Breast epithelium (tissue), 4 donors: ENCODE results near the gene LDLRAD4. TPM values are rescaled to one million over a fixed set of nuclear protein-coding genes. Genes with fewer than 3 reads are reported as not detected.

Experiments used
- DNase-seq, 2 donors: peaks; one replicate each; pipeline ENCODE4 v3.0.0-alpha.2; 2019; ENCODE audit warnings: low spot score in 2 of 2
- H3K27ac ChIP-seq, 2 donors: fragments of 200-600 bp; sonication (generic) in 1 of 2; one replicate each; pipeline ENCODE4 v1.5.1; 2016 to 2019; ENCODE audit warnings: mild to moderate bottlenecking in 1 of 2
- H3K27me3 ChIP-seq, 2 donors: fragments of 200-600 bp; sonication (generic) in 1 of 2; one replicate each; pipeline versions ENCODE4 v1.5.1 to v1.6.0; 2017 to 2019; ENCODE audit warnings: control low read depth in 1 of 2, mild to moderate bottlenecking in 1 of 2
- H3K36me3 ChIP-seq: fragments of 200-600 bp; one replicate; pipeline ENCODE4 v1.5.1; 2019
- H3K4me1 ChIP-seq, 2 donors: fragments of 200-600 bp; sonication (generic); one replicate each; pipeline ENCODE4 v1.5.1; 2016 to 2019; ENCODE audit warnings: control low read depth in 1 of 2
- H3K4me3 ChIP-seq, 3 donors: fragments of 200-600 bp; sonication (generic); 1 replicate in 2 of 3; 2 replicates in 1 of 3; pipeline ENCODE4 v1.5.1; 2016 to 2019; ENCODE audit warnings: mild to moderate bottlenecking in 3 of 3, moderate library complexity in 2 of 3
- H3K9me3 ChIP-seq, 2 donors: fragments of 200-600 bp; sonication (generic) in 1 of 2; one replicate each; pipeline ENCODE4 v1.5.1; 2016 to 2019; ENCODE audit warnings: control low read depth in 1 of 2
- POLR2A ChIP-seq: fragments of 450-650 bp; IDR thresholded peaks from one replicate; pipeline ENCODE4 v1.6.1; 2016; ENCODE audit warnings: antibody characterized with exemption, mild to moderate bottlenecking, moderate library complexity
- POLR2AphosphoS5 ChIP-seq, 3 donors: sonication (generic); formaldehyde crosslinking; IDR thresholded peaks; one replicate each; pipeline ENCODE4 v1.6.1; 2017; ENCODE audit warnings: antibody characterized with exemption in 3 of 3
- intact Hi-C: fragments of 100-400 bp; cut with DNase I; formaldehyde crosslinking; loops from one replicate; pipeline ENCODE4 v1.15.1; 2023; ENCODE audit warnings: low total_unique reads
- total RNA-seq, 3 donors: library from RNA; depleted of rRNA; stranded (reverse); fragments of >200 nt; gene quantifications; one replicate each; pipeline ENCODE4 v1.1.0, GENCODE V29; 2016
- TF ChIP-seq, protein P1 (sequence below), 3 donors: fragments of 450-650 bp; IDR thresholded peaks; one replicate each; pipeline ENCODE4 v1.5.1; 2016 to 2017; ENCODE audit warnings: antibody characterized with exemption in 3 of 3, mild to moderate bottlenecking in 3 of 3, moderate library complexity in 3 of 3

The LDLRAD4 gene
- total RNA-seq, 3 donors from 2014 or later: 28.5 to 94.3 (median 42.9) TPM

DNA sequence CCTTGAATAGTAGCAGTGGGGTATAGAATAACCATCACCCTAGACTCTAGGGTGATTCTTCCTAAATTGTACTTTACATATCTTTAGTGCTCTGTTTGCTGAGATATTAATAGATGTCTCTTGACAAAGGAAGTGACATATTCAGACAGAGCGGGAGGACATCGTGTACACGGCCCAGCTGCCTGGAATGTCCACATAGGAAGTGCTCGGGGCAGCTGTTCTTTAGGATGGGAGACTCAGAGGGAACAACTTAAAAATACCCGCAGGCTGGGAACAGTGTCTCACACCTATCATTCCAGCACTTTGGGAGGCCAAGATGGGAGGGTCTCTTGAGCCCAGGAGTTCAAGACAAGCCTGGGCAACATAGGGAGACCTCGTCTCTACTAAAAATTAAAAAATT is 301.7 kb downstream of the LDLRAD4 start:
- H3K27ac ChIP-seq: peak overlapping the region in 1 of 2 donors; percentile 25
- no peaks in the 10 kb centered on the region for H3K36me3 ChIP-seq
- no peak for DNase-seq
- TF ChIP-seq POLR2AphosphoS5 (IDR thresholded peaks at IDR 0.05): peak in 1 of 3 donors; percentile 21
- TF ChIP-seq POLR2A: no peak
- TF ChIP-seq, protein P1, sequence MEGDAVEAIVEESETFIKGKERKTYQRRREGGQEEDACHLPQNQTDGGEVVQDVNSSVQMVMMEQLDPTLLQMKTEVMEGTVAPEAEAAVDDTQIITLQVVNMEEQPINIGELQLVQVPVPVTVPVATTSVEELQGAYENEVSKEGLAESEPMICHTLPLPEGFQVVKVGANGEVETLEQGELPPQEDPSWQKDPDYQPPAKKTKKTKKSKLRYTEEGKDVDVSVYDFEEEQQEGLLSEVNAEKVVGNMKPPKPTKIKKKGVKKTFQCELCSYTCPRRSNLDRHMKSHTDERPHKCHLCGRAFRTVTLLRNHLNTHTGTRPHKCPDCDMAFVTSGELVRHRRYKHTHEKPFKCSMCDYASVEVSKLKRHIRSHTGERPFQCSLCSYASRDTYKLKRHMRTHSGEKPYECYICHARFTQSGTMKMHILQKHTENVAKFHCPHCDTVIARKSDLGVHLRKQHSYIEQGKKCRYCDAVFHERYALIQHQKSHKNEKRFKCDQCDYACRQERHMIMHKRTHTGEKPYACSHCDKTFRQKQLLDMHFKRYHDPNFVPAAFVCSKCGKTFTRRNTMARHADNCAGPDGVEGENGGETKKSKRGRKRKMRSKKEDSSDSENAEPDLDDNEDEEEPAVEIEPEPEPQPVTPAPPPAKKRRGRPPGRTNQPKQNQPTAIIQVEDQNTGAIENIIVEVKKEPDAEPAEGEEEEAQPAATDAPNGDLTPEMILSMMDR (IDR thresholded peaks at IDR 0.05): no peak
- no peaks in the 10 kb centered on the region for H3K27me3 ChIP-seq
- no peaks in the 10 kb centered on the region for H3K9me3 ChIP-seq
- intact Hi-C loops: no loop called here
- no peaks in the 10 kb centered on the region for H3K4me1 ChIP-seq
- no peak overlapping the region for H3K4me3 ChIP-seq

DNA sequence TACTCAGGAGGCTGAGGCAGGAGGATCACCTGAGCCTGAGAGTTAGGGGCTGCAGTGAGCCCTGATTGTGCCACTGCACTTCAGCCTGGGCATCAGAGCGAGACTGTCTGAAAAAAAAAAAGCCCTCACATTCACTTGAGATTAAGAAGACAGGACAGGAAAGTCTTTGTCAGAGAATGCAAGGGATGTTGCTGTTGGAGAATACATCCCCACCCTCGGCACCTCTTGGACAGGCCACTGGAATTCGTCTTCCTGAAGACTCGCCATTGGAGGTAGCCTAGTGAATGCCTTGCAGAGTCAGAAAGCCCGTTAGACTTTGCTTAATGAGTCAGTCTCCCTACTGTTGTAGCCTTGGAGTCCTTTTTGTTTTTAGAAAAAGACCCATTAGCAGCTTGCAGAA is 302.2 kb downstream of the LDLRAD4 start:
- no peak for DNase-seq
- no peaks in the 10 kb centered on the region for H3K4me1 ChIP-seq
- H3K27me3 ChIP-seq: no peaks in the 10 kb centered on the region
- intact Hi-C loops: no loop called here
- TF ChIP-seq, protein P1 (IDR thresholded peaks at IDR 0.05): no peak
- TF ChIP-seq POLR2AphosphoS5 (IDR thresholded peaks at IDR 0.05): no peak
- TF ChIP-seq POLR2A: no peak
- peak overlapping the region in 1 of 2 donors; percentile 19 for H3K27ac ChIP-seq
- no peaks in the 10 kb centered on the region for H3K36me3 ChIP-seq
- no peak overlapping the region for H3K4me3 ChIP-seq
- H3K9me3 ChIP-seq: no peaks in the 10 kb centered on the region

DNA sequence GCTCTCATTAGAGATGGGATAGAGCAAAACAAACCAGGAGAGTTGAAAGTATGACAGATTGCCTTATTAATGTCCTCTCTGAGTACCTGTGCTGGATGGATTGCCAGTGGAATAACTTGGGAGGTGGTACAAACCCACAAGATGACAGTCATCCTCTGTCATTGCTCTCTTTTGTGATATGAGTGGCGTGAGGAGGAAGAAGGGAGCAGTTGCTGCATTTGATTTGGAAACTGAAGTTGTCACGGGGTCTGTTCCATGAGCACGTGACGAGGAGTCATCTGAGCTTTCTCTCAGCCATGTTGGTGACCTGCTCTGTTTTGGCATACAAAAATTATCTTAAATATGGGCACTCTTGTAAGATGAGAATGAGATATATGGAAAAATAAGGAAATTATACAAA is 302.9 kb downstream of the LDLRAD4 start:
- TF ChIP-seq POLR2AphosphoS5 (IDR thresholded peaks at IDR 0.05) (no peak), POLR2A (no peak)
- TF ChIP-seq, protein P1 (IDR thresholded peaks at IDR 0.05): no peak
- Histone ChIP-seq H3K9me3 (no peaks in the 10 kb centered on the region), H3K27ac (no peak overlapping the region), H3K4me3 (no peak overlapping the region), H3K36me3 (no peaks in the 10 kb centered on the region), H3K27me3 (no peaks in the 10 kb centered on the region), H3K4me1 (no peaks in the 10 kb centered on the region)
- no peak for DNase-seq
- intact Hi-C loops: no loop called here

DNA sequence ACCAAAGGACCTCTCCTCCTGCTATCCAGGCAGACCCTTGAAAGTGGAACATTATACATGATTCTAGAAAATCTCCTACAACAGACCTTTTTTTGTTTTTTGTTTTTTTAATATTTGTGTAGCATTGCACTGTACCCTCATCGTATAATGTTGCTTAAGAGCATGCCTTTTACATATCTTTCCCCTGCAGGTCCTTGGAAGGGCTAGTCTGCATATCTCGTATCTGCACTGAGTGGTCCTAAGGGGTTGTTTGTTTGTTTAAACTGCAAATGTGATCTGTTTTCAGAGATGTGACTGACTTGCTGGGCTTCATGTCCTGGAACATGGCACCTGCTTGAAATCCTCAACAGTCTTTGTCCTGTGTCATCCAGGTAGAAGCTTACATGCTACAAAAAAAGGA is 303.7 kb downstream of the LDLRAD4 start:
- TF ChIP-seq, protein P1 (IDR thresholded peaks at IDR 0.05): no peak
- TF ChIP-seq POLR2A (no peak), POLR2AphosphoS5 (IDR thresholded peaks at IDR 0.05) (no peak)
- H3K27me3 ChIP-seq: no peaks in the 10 kb centered on the region

DNA sequence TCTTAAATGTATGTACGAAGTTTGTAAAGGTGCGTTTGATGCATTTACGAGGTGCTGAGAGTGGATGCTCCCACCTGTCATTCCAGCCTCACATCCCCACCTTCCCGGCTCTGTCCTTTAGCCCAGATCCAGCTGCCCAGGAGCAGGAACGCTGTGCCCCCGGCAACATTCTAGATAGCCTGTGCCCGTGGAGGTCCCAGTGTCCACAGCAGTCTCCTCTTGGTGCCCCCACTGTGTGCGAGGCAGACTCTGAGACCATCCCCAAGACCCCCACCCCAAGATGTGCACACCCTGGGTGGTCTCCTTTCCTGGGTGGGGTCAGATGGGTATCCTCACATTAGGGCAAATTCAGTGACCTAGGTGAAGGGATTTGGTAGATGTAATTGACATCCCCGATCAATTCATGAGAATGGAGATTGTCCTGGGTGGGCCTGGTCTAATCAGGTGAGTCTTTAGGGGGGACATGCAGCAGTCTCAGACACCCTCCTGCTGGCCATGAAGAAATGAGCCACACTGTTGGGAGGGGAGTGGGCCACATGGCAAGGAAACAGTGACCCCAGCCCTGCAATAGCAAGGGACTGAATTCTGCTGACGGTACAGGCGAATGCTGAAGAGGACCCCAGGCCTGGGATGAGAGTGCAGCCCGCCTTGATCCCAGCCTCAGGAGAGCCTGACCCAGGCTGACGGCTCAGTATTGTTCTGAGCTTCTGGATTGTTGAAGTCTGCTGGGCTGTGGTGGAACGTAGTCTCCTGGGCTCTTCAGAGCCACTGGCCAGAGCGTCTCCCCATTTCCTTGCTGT is 304.5 kb downstream of the LDLRAD4 start:
- intact Hi-C loops: no loop called here
- TF ChIP-seq POLR2A (no peak), POLR2AphosphoS5 (IDR thresholded peaks at IDR 0.05) (no peak)
- DNase-seq: peak in 1 of 2 donors; percentile 5

More for the DNA sequence above, 303.7 kb downstream of the LDLRAD4 start:
- no peaks in the 10 kb centered on the region for H3K9me3 ChIP-seq
- no peaks in the 10 kb centered on the region for H3K4me1 ChIP-seq
- H3K27ac ChIP-seq: no peak overlapping the region
- no peak overlapping the region for H3K4me3 ChIP-seq
- intact Hi-C loops: no loop called here
- DNase-seq: no peak
- no peaks in the 10 kb centered on the region for H3K36me3 ChIP-seq

More for the DNA sequence above, 304.5 kb downstream of the LDLRAD4 start:
- no peak overlapping the region for H3K4me3 ChIP-seq
- H3K27ac ChIP-seq: no peak overlapping the region
- H3K36me3 ChIP-seq: no peaks in the 10 kb centered on the region
- no peaks in the 10 kb centered on the region for H3K27me3 ChIP-seq
- no peaks in the 10 kb centered on the region for H3K4me1 ChIP-seq
- no peaks in the 10 kb centered on the region for H3K9me3 ChIP-seq
